Thymus (tissue), 11 donors: Measurements from ENCODE around the gene MTR. TPM values are rescaled to one million over a fixed set of nuclear protein-coding genes. Genes with fewer than 3 reads are reported as not detected.

ENCODE experiments used
- DNase-seq, 9 donors: peaks; one replicate each; pipeline ENCODE4 v3.0.0-alpha.2; 2013; ENCODE audit warnings: low spot score in 9 of 9, low read depth in 6 of 9, missing footprints in 1 of 9
- H3K27ac ChIP-seq, 2 donors: one replicate each; pipeline ENCODE4 v1.5.1; 2013; ENCODE audit warnings: control low read depth in 1 of 2, low read depth in 1 of 2, low read length in 1 of 2, mild to moderate bottlenecking in 1 of 2, moderate library complexity in 1 of 2
- H3K27me3 ChIP-seq, 2 donors: one replicate each; pipeline ENCODE4 v1.5.1; 2013; ENCODE audit warnings: low read length in 1 of 2; ENCODE audit not compliant: control insufficient read depth in 2 of 2, insufficient read depth in 1 of 2
- H3K36me3 ChIP-seq, 2 donors: one replicate each; pipeline ENCODE4 v1.5.1; 2013; ENCODE audit warnings: low read length in 1 of 2, mild to moderate bottlenecking in 1 of 2, moderate library complexity in 1 of 2; ENCODE audit not compliant: control insufficient read depth in 2 of 2, insufficient read depth in 2 of 2
- H3K4me1 ChIP-seq, 2 donors: one replicate each; pipeline ENCODE4 v1.5.1; 2013; ENCODE audit warnings: low read length in 2 of 2; ENCODE audit not compliant: control insufficient read depth in 2 of 2, insufficient read depth in 2 of 2
- H3K4me3 ChIP-seq, 2 donors: one replicate each; pipeline ENCODE4 v1.5.1; 2013; ENCODE audit warnings: low read length in 2 of 2, control low read depth in 1 of 2, mild to moderate bottlenecking in 1 of 2
- H3K9me3 ChIP-seq, 2 donors: one replicate each; pipeline ENCODE4 v1.5.1; 2013; ENCODE audit warnings: low read length in 1 of 2, mild to moderate bottlenecking in 1 of 2; ENCODE audit not compliant: control insufficient read depth in 2 of 2, insufficient read depth in 1 of 2
- WGBS: extraction: QIAGEN DNeasy Blood & Tissue Kit; methylation state at CpG from one replicate; pipeline ENCODE4 v1.1.7; 2013; 5-methylcytosine and 5-hydroxymethylcytosine counted together
- polyA plus RNA-seq: library from polyadenylated mRNA; stranded (reverse); fragments of 200-250 nt; gene quantifications from one replicate; pipeline ENCODE4 v1.2.3, GENCODE V29; 2013
- total RNA-seq: library from RNA; stranded (reverse); fragments of 120-200 nt; gene quantifications from one replicate; pipeline ENCODE4 v1.2.4, GENCODE V29; 2013
- donor health status: healthy.

MTR gene
- total and polyA plus RNA-seq, 2 donors, result 12.5 to 25.0 TPM

- no peaks in the 10 kb centered on the region for H3K4me1 ChIP-seq
- H3K27me3 ChIP-seq, result no peaks in the 10 kb centered on the region
- H3K27ac ChIP-seq, result no peak overlapping the region
- WGBS, result 95% methylated on average over 14 of the region's 14 CpGs
- no peaks in the 10 kb centered on the region for H3K36me3 ChIP-seq
- no peaks in the 10 kb centered on the region for H3K9me3 ChIP-seq
- H3K4me3 ChIP-seq, result no peak overlapping the region
- DNase-seq, result no peak
Observed at GRCh38 chr1:236753964-236754363, 41.1 kb upstream of the MTR start.

GRCh38 chr1:236754525-236755210, 40.4 kb upstream of the MTR start:
- H3K9me3 ChIP-seq, result no peaks in the 10 kb centered on the region
- H3K27ac ChIP-seq, result no peak overlapping the region
- no peaks in the 10 kb centered on the region for H3K4me1 ChIP-seq
- WGBS, result 95% methylated on average over 18 of the region's 18 CpGs
- H3K4me3 ChIP-seq, result no peak overlapping the region
- no peaks in the 10 kb centered on the region for H3K36me3 ChIP-seq
- no peaks in the 10 kb centered on the region for H3K27me3 ChIP-seq
- DNase-seq, result no peak

- Histone ChIP-seq H3K4me1 (no peaks in the 10 kb centered on the region), H3K27me3 (no peaks in the 10 kb centered on the region), H3K4me3 (no peak overlapping the region), H3K9me3 (no peaks in the 10 kb centered on the region), H3K36me3 (no peaks in the 10 kb centered on the region), H3K27ac (no peak overlapping the region)
- WGBS, result 95% methylated on average over 2 of the region's 2 CpGs
- no peak for DNase-seq
Observed at GRCh38 chr1:236757640-236758039, 37.5 kb upstream of the MTR start.

GRCh38 chr1:236759252-236759859, 35.7 kb upstream of the MTR start:
- 58% methylated on average over 3 of the region's 3 CpGs for WGBS
- Histone ChIP-seq H3K36me3 (no peaks in the 10 kb centered on the region), H3K4me1 (no peaks in the 10 kb centered on the region), H3K27ac (no peak overlapping the region), H3K4me3 (no peak overlapping the region), H3K27me3 (no peaks in the 10 kb centered on the region), H3K9me3 (no peaks in the 10 kb centered on the region)
- DNase-seq, result peak in 8 of 9 donors; percentile 28 to 72 (median 54)

- Histone ChIP-seq H3K27ac (no peak overlapping the region), H3K4me1 (no peaks in the 10 kb centered on the region), H3K9me3 (no peaks in the 10 kb centered on the region), H3K4me3 (no peak overlapping the region), H3K36me3 (no peaks in the 10 kb centered on the region), H3K27me3 (no peaks in the 10 kb centered on the region)
- 92% methylated on average over 6 of the region's 6 CpGs for WGBS
- DNase-seq, result no peak
Observed at GRCh38 chr1:236760480-236760879, 34.6 kb upstream of the MTR start.

- no peaks in the 10 kb centered on the region for H3K27me3 ChIP-seq
- H3K4me3 ChIP-seq, result no peak overlapping the region
- no peaks in the 10 kb centered on the region for H3K9me3 ChIP-seq
- WGBS, result 97% methylated on average over 14 of the region's 14 CpGs
- H3K36me3 ChIP-seq, result no peaks in the 10 kb centered on the region
- DNase-seq, result no peak
- H3K27ac ChIP-seq, result no peak overlapping the region
- H3K4me1 ChIP-seq, result no peaks in the 10 kb centered on the region
Observed at GRCh38 chr1:236760986-236761385, 34.1 kb upstream of the MTR start.

- Histone ChIP-seq H3K27ac (no peak overlapping the region), H3K4me1 (no peaks in the 10 kb centered on the region), H3K9me3 (no peaks in the 10 kb centered on the region), H3K27me3 (no peaks in the 10 kb centered on the region), H3K4me3 (no peak overlapping the region), H3K36me3 (no peaks in the 10 kb centered on the region)
- 85% methylated on average over 5 of the region's 5 CpGs for WGBS
- no peak for DNase-seq
Observed at GRCh38 chr1:236761397-236762132, 33.5 kb upstream of the MTR start.

GRCh38 chr1:236762410-236762809, 32.7 kb upstream of the MTR start:
- Histone ChIP-seq H3K36me3 (no peaks in the 10 kb centered on the region), H3K27me3 (no peaks in the 10 kb centered on the region), H3K27ac (no peak overlapping the region), H3K9me3 (no peaks in the 10 kb centered on the region), H3K4me3 (no peak overlapping the region), H3K4me1 (no peaks in the 10 kb centered on the region)
- WGBS, result 68% methylated on average over 15 of the region's 15 CpGs
- DNase-seq, result no peak

- no peaks in the 10 kb centered on the region for H3K9me3 ChIP-seq
- H3K4me3 ChIP-seq, result no peak overlapping the region
- no peaks in the 10 kb centered on the region for H3K36me3 ChIP-seq
- DNase-seq, result no peak
- WGBS, result 80% methylated on average over 6 of the region's 6 CpGs
- no peak overlapping the region for H3K27ac ChIP-seq
- no peaks in the 10 kb centered on the region for H3K4me1 ChIP-seq
- H3K27me3 ChIP-seq, result no peaks in the 10 kb centered on the region
Observed at GRCh38 chr1:236765831-236766230, 29.3 kb upstream of the MTR start.
